Measurements from ENCODE around the gene PSMB5. TPM values are rescaled to one million over a fixed set of nuclear protein-coding genes. Genes with fewer than 3 reads are reported as not detected.

PSMB5 gene
- total RNA-seq, 1 donor from 2014 or later = 239 TPM

GRCh38 chr14:23045419-23046357 is 11.0 kb upstream of the PSMB5 start:
- peaks cover 9% of the 10 kb centered on the region for H3K4me1 Mint-ChIP-seq (ENCODE audit: low read depth, unreplicated experiment)
- TF ChIP-seq, protein P1, sequence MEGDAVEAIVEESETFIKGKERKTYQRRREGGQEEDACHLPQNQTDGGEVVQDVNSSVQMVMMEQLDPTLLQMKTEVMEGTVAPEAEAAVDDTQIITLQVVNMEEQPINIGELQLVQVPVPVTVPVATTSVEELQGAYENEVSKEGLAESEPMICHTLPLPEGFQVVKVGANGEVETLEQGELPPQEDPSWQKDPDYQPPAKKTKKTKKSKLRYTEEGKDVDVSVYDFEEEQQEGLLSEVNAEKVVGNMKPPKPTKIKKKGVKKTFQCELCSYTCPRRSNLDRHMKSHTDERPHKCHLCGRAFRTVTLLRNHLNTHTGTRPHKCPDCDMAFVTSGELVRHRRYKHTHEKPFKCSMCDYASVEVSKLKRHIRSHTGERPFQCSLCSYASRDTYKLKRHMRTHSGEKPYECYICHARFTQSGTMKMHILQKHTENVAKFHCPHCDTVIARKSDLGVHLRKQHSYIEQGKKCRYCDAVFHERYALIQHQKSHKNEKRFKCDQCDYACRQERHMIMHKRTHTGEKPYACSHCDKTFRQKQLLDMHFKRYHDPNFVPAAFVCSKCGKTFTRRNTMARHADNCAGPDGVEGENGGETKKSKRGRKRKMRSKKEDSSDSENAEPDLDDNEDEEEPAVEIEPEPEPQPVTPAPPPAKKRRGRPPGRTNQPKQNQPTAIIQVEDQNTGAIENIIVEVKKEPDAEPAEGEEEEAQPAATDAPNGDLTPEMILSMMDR (IDR thresholded peaks at IDR 0.05; ENCODE audit: insufficient read depth, low read depth, low read length) = no peak
- no peaks in the 10 kb centered on the region for H3K27me3 ChIP-seq (ENCODE audit: insufficient read depth, low read length)
- H3K36me3 ChIP-seq (ENCODE audit: insufficient read depth, low read length) = no peaks in the 10 kb centered on the region
- H3K9me3 ChIP-seq (ENCODE audit: insufficient read depth, low read depth, low read length) = no peaks in the 10 kb centered on the region
- H3K4me3 Mint-ChIP-seq (ENCODE audit: unreplicated experiment) = no peak overlapping the region
- no peak overlapping the region for H3K9ac ChIP-seq (ENCODE audit: low read length)
- H3K9me3 Mint-ChIP-seq (ENCODE audit: unreplicated experiment) = peaks cover 4% of the 10 kb centered on the region
- peaks cover 11% of the 10 kb centered on the region for H3K27me3 Mint-ChIP-seq (ENCODE audit: low read depth, unreplicated experiment)
- no peaks in the 10 kb centered on the region for H3K79me2 ChIP-seq (ENCODE audit: insufficient read depth, low read length)
- no peak for DNase-seq (ENCODE audit: low read depth)
- no peak overlapping the region for H3K4me2 ChIP-seq (ENCODE audit: low read length)
- H3K27ac Mint-ChIP-seq (ENCODE audit: unreplicated experiment) = no peak overlapping the region
- no peak overlapping the region for H2AFZ ChIP-seq (ENCODE audit: low read depth, low read length)
- FAIRE-seq = no peak
- peaks cover 16% of the 10 kb centered on the region for H3K4me1 ChIP-seq (ENCODE audit: insufficient read depth, low read length)
- H3K4me3 ChIP-seq (ENCODE audit: insufficient read depth, low read depth, low read length) = no peak overlapping the region
- no peak overlapping the region for H3K27ac ChIP-seq (ENCODE audit: low read depth, low read length)
- no peaks in the 10 kb centered on the region for H4K20me1 ChIP-seq (ENCODE audit: insufficient read depth, low read length)
- H3K36me3 Mint-ChIP-seq (ENCODE audit: low read depth, unreplicated experiment) = peaks cover 12% of the 10 kb centered on the region

GRCh38 chr14:23044840-23045239 is 10.1 kb upstream of the PSMB5 start:
- Mint-ChIP-seq H3K27me3 (ENCODE audit: low read depth, unreplicated experiment) (peaks cover 11% of the 10 kb centered on the region), H3K36me3 (ENCODE audit: low read depth, unreplicated experiment) (peaks cover 12% of the 10 kb centered on the region), H3K4me1 (ENCODE audit: low read depth, unreplicated experiment) (peaks cover 9% of the 10 kb centered on the region), H3K4me3 (ENCODE audit: unreplicated experiment) (no peak overlapping the region), H3K9me3 (ENCODE audit: unreplicated experiment) (peaks cover 4% of the 10 kb centered on the region), H3K27ac (ENCODE audit: unreplicated experiment) (no peak overlapping the region)
- Histone ChIP-seq H3K9ac (ENCODE audit: low read length) (no peak overlapping the region), H3K27me3 (ENCODE audit: insufficient read depth, low read length) (no peaks in the 10 kb centered on the region), H3K36me3 (ENCODE audit: insufficient read depth, low read length) (no peaks in the 10 kb centered on the region), H3K4me2 (ENCODE audit: low read length) (no peak overlapping the region), H3K79me2 (ENCODE audit: insufficient read depth, low read length) (no peaks in the 10 kb centered on the region), H3K4me1 (ENCODE audit: insufficient read depth, low read length) (peaks cover 16% of the 10 kb centered on the region), H2AFZ (ENCODE audit: low read depth, low read length) (no peak overlapping the region), H4K20me1 (ENCODE audit: insufficient read depth, low read length) (no peaks in the 10 kb centered on the region), H3K4me3 (ENCODE audit: insufficient read depth, low read depth, low read length) (no peak overlapping the region), H3K27ac (ENCODE audit: low read depth, low read length) (no peak overlapping the region), H3K9me3 (ENCODE audit: insufficient read depth, low read depth, low read length) (no peaks in the 10 kb centered on the region)
- no peak for FAIRE-seq
- TF ChIP-seq, protein P1 (IDR thresholded peaks at IDR 0.05; ENCODE audit: insufficient read depth, low read depth, low read length) = no peak
- TF ChIP-seq EZH2 (IDR thresholded peaks at IDR 0.05; ENCODE audit: insufficient read depth, low read length) = no peak
- no peak for DNase-seq (ENCODE audit: low read depth)

GRCh38 chr14:23043754-23044153 is 9.1 kb upstream of the PSMB5 start:
- no peak for FAIRE-seq
- DNase-seq (ENCODE audit: low read depth) = no peak
- TF ChIP-seq EZH2 (IDR thresholded peaks at IDR 0.05; ENCODE audit: insufficient read depth, low read length) = no peak
- TF ChIP-seq, protein P1 (IDR thresholded peaks at IDR 0.05; ENCODE audit: insufficient read depth, low read depth, low read length) = no peak

More at GRCh38 chr14:23043754-23044153, 9.1 kb upstream of the PSMB5 start:
- H3K27ac Mint-ChIP-seq (ENCODE audit: unreplicated experiment) = no peak overlapping the region
- H3K27me3 ChIP-seq (ENCODE audit: insufficient read depth, low read length) = no peaks in the 10 kb centered on the region
- H3K4me3 Mint-ChIP-seq (ENCODE audit: unreplicated experiment) = no peak overlapping the region
- H3K36me3 Mint-ChIP-seq (ENCODE audit: low read depth, unreplicated experiment) = peaks cover 7% of the 10 kb centered on the region
- H3K4me1 ChIP-seq (ENCODE audit: insufficient read depth, low read length) = peaks cover 16% of the 10 kb centered on the region
- H3K27me3 Mint-ChIP-seq (ENCODE audit: low read depth, unreplicated experiment) = peaks cover 11% of the 10 kb centered on the region
- H2AFZ ChIP-seq (ENCODE audit: low read depth, low read length) = no peak overlapping the region
- no peaks in the 10 kb centered on the region for H4K20me1 ChIP-seq (ENCODE audit: insufficient read depth, low read length)
- no peaks in the 10 kb centered on the region for H3K9me3 ChIP-seq (ENCODE audit: insufficient read depth, low read depth, low read length)
- no peak overlapping the region for H3K27ac ChIP-seq (ENCODE audit: low read depth, low read length)
- no peaks in the 10 kb centered on the region for H3K36me3 ChIP-seq (ENCODE audit: insufficient read depth, low read length)
- H3K79me2 ChIP-seq (ENCODE audit: insufficient read depth, low read length) = no peaks in the 10 kb centered on the region
- H3K4me2 ChIP-seq (ENCODE audit: low read length) = no peak overlapping the region
- no peak overlapping the region for H3K9ac ChIP-seq (ENCODE audit: low read length)
- H3K4me1 Mint-ChIP-seq (ENCODE audit: low read depth, unreplicated experiment) = peaks cover 9% of the 10 kb centered on the region
- H3K9me3 Mint-ChIP-seq (ENCODE audit: unreplicated experiment) = peaks cover 4% of the 10 kb centered on the region
- H3K4me3 ChIP-seq (ENCODE audit: insufficient read depth, low read depth, low read length) = no peak overlapping the region
